Parathyroid adenoma (tissue), 2 donors: ENCODE measurements around the gene NANS.

Source experiments
- H2AFZ ChIP-seq: fragments of 300-600 bp; sonication (generic); one replicate; pipeline ENCODE4 v1.7.0; 2017; ENCODE audit warnings: antibody characterized with exemption, mild to moderate bottlenecking
- H3K27ac ChIP-seq: fragments of 300-600 bp; sonication (generic); one replicate; pipeline ENCODE4 v1.7.0; 2017
- H3K27me3 ChIP-seq: fragments of 300-600 bp; sonication (generic); one replicate; pipeline ENCODE4 v1.7.0; 2017; ENCODE audit warnings: low read length; ENCODE audit not compliant: control insufficient read depth, insufficient read depth
- H3K36me3 ChIP-seq: fragments of 300-600 bp; sonication (generic); one replicate; pipeline ENCODE4 v1.7.0; 2017; ENCODE audit warnings: low read length; ENCODE audit not compliant: control insufficient read depth, insufficient read depth
- H3K4me1 ChIP-seq: fragments of 300-600 bp; sonication (generic); one replicate; pipeline ENCODE4 v1.7.0; 2017; ENCODE audit warnings: control low read depth
- H3K4me2 ChIP-seq: fragments of 300-600 bp; sonication (generic); one replicate; pipeline ENCODE4 v1.7.0; 2017; ENCODE audit warnings: low read length
- H3K4me3 ChIP-seq: fragments of 300-600 bp; sonication (generic); one replicate; pipeline ENCODE4 v1.7.0; 2017; ENCODE audit warnings: low read depth, low read length
- H3K79me2 ChIP-seq: fragments of 300-600 bp; sonication (generic); one replicate; pipeline ENCODE4 v1.7.0; 2017; ENCODE audit warnings: control low read depth
- H3K9ac ChIP-seq: fragments of 300-600 bp; sonication (generic); one replicate; pipeline ENCODE4 v1.7.0; 2017; ENCODE audit warnings: mild to moderate bottlenecking
- H3K9me3 ChIP-seq: fragments of 300-600 bp; sonication (generic); one replicate; pipeline ENCODE4 v1.7.0; 2017; ENCODE audit warnings: low read length; ENCODE audit not compliant: control insufficient read depth
- TF ChIP-seq, protein P1 (sequence below): fragments of 300-600 bp; sonication (generic); IDR thresholded peaks from one replicate; pipeline ENCODE4 v1.7.0; 2017; ENCODE audit warnings: antibody characterized with exemption, mild to moderate bottlenecking
- donor health status: primary hyperparathyroidism.

NANS gene

DNA sequence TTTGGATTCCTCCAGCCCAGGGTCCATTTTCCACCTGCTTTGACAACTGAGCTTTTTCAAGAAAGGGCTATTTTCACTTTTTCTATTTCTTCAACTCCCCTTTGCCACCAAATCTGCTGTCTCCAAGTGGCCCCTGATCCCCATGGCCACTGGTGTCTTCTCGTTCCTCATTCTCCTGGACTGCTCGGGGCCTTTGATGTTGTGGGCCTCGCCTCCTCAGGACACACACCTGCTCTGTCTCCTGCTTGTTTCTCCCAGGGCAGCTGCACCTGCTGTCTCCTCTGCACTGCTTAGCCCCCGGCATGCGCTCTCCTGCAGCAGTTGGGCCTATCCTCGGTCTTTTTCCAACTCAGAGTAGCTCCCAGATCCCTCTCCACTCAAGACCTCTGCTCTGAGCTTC lies 16.3 kb upstream of the NANS start:
- Histone ChIP-seq H3K79me2 (no peaks in the 10 kb centered on the region), H3K36me3 (no peaks in the 10 kb centered on the region), H3K27me3 (no peaks in the 10 kb centered on the region), H2AFZ (no peak overlapping the region), H3K4me2 (no peak overlapping the region), H3K9me3 (no peaks in the 10 kb centered on the region), H3K27ac (no peak overlapping the region), H3K4me3 (no peak overlapping the region), H3K4me1 (no peaks in the 10 kb centered on the region), H3K9ac (no peak overlapping the region)
- TF ChIP-seq, protein P1, sequence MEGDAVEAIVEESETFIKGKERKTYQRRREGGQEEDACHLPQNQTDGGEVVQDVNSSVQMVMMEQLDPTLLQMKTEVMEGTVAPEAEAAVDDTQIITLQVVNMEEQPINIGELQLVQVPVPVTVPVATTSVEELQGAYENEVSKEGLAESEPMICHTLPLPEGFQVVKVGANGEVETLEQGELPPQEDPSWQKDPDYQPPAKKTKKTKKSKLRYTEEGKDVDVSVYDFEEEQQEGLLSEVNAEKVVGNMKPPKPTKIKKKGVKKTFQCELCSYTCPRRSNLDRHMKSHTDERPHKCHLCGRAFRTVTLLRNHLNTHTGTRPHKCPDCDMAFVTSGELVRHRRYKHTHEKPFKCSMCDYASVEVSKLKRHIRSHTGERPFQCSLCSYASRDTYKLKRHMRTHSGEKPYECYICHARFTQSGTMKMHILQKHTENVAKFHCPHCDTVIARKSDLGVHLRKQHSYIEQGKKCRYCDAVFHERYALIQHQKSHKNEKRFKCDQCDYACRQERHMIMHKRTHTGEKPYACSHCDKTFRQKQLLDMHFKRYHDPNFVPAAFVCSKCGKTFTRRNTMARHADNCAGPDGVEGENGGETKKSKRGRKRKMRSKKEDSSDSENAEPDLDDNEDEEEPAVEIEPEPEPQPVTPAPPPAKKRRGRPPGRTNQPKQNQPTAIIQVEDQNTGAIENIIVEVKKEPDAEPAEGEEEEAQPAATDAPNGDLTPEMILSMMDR = no peak

- Histone ChIP-seq H2AFZ (no peak overlapping the region), H3K36me3 (no peaks in the 10 kb centered on the region), H3K4me3 (no peak overlapping the region), H3K4me2 (no peak overlapping the region), H3K79me2 (no peaks in the 10 kb centered on the region), H3K9ac (no peak overlapping the region), H3K4me1 (no peaks in the 10 kb centered on the region), H3K9me3 (no peaks in the 10 kb centered on the region), H3K27ac (no peak overlapping the region), H3K27me3 (no peaks in the 10 kb centered on the region)
- TF ChIP-seq, protein P1 = no peak
These were observed 12.6 kb upstream of the NANS start for GRCh38 chr9:98043915-98044314.

GRCh38 chr9:98045234-98046179 lies 11.0 kb upstream of the NANS start:
- TF ChIP-seq, protein P1 = no peak
- Histone ChIP-seq H3K4me3 (no peak overlapping the region), H3K4me2 (no peak overlapping the region), H3K4me1 (no peaks in the 10 kb centered on the region), H3K27me3 (no peaks in the 10 kb centered on the region), H3K9me3 (no peaks in the 10 kb centered on the region), H3K27ac (no peak overlapping the region), H3K36me3 (no peaks in the 10 kb centered on the region), H2AFZ (peak overlapping the region; percentile 38), H3K9ac (no peak overlapping the region), H3K79me2 (no peaks in the 10 kb centered on the region)

DNA sequence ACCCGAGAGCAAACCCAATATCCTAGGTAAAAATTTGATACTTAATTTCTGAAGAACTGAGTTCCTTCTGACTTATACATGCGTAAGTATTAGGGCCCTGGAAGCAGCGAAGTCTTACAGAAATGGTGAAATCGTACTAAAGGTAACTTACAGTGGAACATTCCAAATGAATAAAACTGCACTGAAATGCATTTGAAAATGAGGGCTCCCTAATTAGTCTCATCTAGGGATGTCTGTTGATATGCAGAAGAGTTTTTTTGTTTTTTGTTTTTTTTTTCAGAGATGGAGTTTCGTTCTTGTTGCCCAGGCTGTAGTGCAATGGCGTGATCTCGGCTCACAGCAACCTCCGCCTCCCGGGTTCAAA lies 10.4 kb upstream of the NANS start:
- no peaks in the 10 kb centered on the region for H3K9me3 ChIP-seq
- TF ChIP-seq, protein P1 = no peak
- no peak overlapping the region for H3K4me2 ChIP-seq
- no peaks in the 10 kb centered on the region for H3K36me3 ChIP-seq
- no peaks in the 10 kb centered on the region for H3K27me3 ChIP-seq
- H3K4me3 ChIP-seq = no peak overlapping the region
- no peak overlapping the region for H3K27ac ChIP-seq
- no peaks in the 10 kb centered on the region for H3K79me2 ChIP-seq
- no peaks in the 10 kb centered on the region for H3K4me1 ChIP-seq
- H2AFZ ChIP-seq = no peak overlapping the region
- H3K9ac ChIP-seq = no peak overlapping the region

DNA sequence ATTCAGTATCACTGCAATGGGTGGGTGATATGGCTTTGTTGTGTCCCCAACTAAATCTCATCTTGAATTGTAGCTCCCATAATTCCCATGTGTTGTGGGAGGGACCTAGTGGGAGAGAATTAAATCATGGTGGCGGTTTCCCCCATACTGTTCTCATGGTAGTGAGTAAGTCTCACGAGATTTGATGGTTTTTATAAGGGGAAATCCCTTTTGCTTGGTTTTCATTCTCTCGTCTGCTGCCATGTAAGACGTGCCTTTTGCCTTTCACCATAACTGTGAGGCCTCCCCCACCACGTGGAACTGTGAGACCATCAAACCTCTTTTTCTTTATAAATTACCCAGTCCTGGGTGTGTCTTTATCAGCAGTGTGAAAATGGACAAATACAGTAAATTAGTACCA lies 9.5 kb upstream of the NANS start:
- no peak overlapping the region for H3K27ac ChIP-seq
- no peaks in the 10 kb centered on the region for H3K4me1 ChIP-seq
- no peak overlapping the region for H3K9ac ChIP-seq
- H3K36me3 ChIP-seq = no peaks in the 10 kb centered on the region
- H3K9me3 ChIP-seq = no peaks in the 10 kb centered on the region
- no peaks in the 10 kb centered on the region for H3K27me3 ChIP-seq
- H3K4me2 ChIP-seq = no peak overlapping the region
- no peak overlapping the region for H2AFZ ChIP-seq
- TF ChIP-seq, protein P1 = no peak
- no peaks in the 10 kb centered on the region for H3K79me2 ChIP-seq
- no peak overlapping the region for H3K4me3 ChIP-seq
